Measurements from ENCODE around the gene PIGU.

Gene PIGU

DNA sequence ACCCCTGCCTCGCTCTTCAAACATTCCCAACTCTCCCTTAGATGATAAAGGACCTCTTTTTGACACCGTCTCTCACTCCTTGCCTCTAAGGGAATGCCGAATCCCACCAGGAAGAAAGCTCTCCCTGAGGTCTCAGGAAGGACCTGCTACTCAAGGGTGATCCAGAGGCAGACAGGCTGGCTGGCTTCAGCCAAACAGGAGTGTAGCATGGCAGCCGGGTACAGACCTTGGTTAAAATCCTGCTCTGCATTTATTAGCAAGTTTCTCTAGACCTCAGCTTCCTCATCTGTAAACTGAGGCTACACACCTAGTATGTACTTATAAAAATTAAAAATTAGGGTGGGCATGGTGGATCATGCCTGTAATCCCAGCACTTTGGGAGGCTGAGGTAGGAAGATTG lies 101.1 kb downstream of the PIGU start:
- Histone ChIP-seq H3K27ac (no peak overlapping the region), H3K9me3 (ENCODE audit: low read depth, low read length) (no peaks in the 10 kb centered on the region), H3K36me3 (ENCODE audit: insufficient read depth, low read length) (no peaks in the 10 kb centered on the region; the same call in 1 of the 2 replicates), H3K9ac (ENCODE audit: insufficient read length) (no peak overlapping the region), H3K4me3 (no peak overlapping the region)
- no peak for TF ChIP-seq EZH2 (IDR thresholded peaks at IDR 0.05)
- DNase-seq (ENCODE audit: low read depth, low spot score), result no peak

- no peaks in the 10 kb centered on the region for H3K9me3 ChIP-seq (ENCODE audit: low read depth, low read length)
- no peak for TF ChIP-seq POLR2AphosphoS5 (IDR thresholded peaks at IDR 0.05; ENCODE audit: borderline replicate concordance, low read depth, low read length)
- no peak for TF ChIP-seq FOXP2 (optimal IDR thresholded peaks at IDR 0.05; ENCODE audit: control extremely low read depth, extremely low read length, insufficient read depth)
- TF ChIP-seq EZH2 (IDR thresholded peaks at IDR 0.05), result no peak
- no peak overlapping the region for H3K27ac ChIP-seq
- H3K36me3 ChIP-seq (ENCODE audit: insufficient read depth, low read length), result no peaks in the 10 kb centered on the region; the same call in 1 of the 2 replicates
- DNase-seq (ENCODE audit: low read depth, low spot score), result no peak
- no peak overlapping the region for H3K9ac ChIP-seq (ENCODE audit: insufficient read length)
- H3K4me3 ChIP-seq, result no peak overlapping the region
These were observed 101.6 kb downstream of the PIGU start for GRCh38 chr20:34575271-34575670.

DNA sequence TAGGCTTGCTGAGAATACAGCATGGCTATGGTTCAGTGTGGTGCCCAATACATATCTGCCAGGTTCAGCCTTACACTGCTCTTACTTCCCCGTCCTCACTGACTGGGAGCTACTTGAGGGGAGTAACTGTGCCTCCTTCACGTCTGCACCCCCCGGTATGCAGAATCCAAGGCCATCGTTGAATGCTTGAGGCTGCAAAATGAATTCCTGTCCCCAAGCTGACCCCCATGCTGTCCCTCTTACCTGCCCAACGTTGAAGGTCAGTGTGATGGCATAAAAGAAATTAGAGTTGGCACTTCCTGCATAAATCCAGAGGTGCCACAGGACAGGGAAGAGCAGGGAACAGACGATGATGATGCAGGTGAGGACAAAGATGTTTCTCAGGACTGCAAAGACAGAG lies 102.0 kb downstream of the PIGU start:
- Histone ChIP-seq H3K9me3 (ENCODE audit: low read depth, low read length) (no peaks in the 10 kb centered on the region), H3K36me3 (ENCODE audit: insufficient read depth, low read length) (no peaks in the 10 kb centered on the region; the same call in 1 of the 2 replicates), H3K9ac (ENCODE audit: insufficient read length) (no peak overlapping the region), H3K4me3 (no peak overlapping the region), H3K27ac (no peak overlapping the region)
- TF ChIP-seq POLR2AphosphoS5 (IDR thresholded peaks at IDR 0.05; ENCODE audit: borderline replicate concordance, low read depth, low read length), result no peak
- TF ChIP-seq FOXP2 (optimal IDR thresholded peaks at IDR 0.05; ENCODE audit: control extremely low read depth, extremely low read length, insufficient read depth), result no peak
- no peak for TF ChIP-seq EZH2 (IDR thresholded peaks at IDR 0.05)
- no peak for DNase-seq (ENCODE audit: low read depth, low spot score)

- H3K36me3 ChIP-seq (ENCODE audit: insufficient read depth, low read length), result no peaks in the 10 kb centered on the region; the same call in 1 of the 2 replicates
These were observed 102.5 kb downstream of the PIGU start for GRCh38 chr20:34574426-34574825.

GRCh38 chr20:34573541-34574300 lies 103.2 kb downstream of the PIGU start:
- DNase-seq (ENCODE audit: low read depth, low spot score), result no peak
- no peak overlapping the region for H3K4me3 ChIP-seq
- H3K36me3 ChIP-seq (ENCODE audit: insufficient read depth, low read length), result no peaks in the 10 kb centered on the region; the same call in 1 of the 2 replicates
- no peak overlapping the region for H3K9ac ChIP-seq (ENCODE audit: insufficient read length)
- H3K9me3 ChIP-seq (ENCODE audit: low read depth, low read length), result no peaks in the 10 kb centered on the region
- TF ChIP-seq FOXP2 (optimal IDR thresholded peaks at IDR 0.05; ENCODE audit: control extremely low read depth, extremely low read length, insufficient read depth), result no peak
- TF ChIP-seq EZH2 (IDR thresholded peaks at IDR 0.05), result no peak
- no peak for TF ChIP-seq POLR2AphosphoS5 (IDR thresholded peaks at IDR 0.05; ENCODE audit: borderline replicate concordance, low read depth, low read length)
- no peak overlapping the region for H3K27ac ChIP-seq

More at GRCh38 chr20:34574426-34574825, 102.5 kb downstream of the PIGU start:
- Histone ChIP-seq H3K9me3 (ENCODE audit: low read depth, low read length) (no peaks in the 10 kb centered on the region), H3K4me3 (no peak overlapping the region), H3K27ac (no peak overlapping the region), H3K9ac (ENCODE audit: insufficient read length) (no peak overlapping the region)
- no peak for DNase-seq (ENCODE audit: low read depth, low spot score)
- no peak for TF ChIP-seq POLR2AphosphoS5 (IDR thresholded peaks at IDR 0.05; ENCODE audit: borderline replicate concordance, low read depth, low read length)
- TF ChIP-seq EZH2 (IDR thresholded peaks at IDR 0.05), result no peak
- TF ChIP-seq FOXP2 (optimal IDR thresholded peaks at IDR 0.05; ENCODE audit: control extremely low read depth, extremely low read length, insufficient read depth), result no peak

- H3K27ac ChIP-seq, result no peak overlapping the region
- no peak overlapping the region for H3K9ac ChIP-seq (ENCODE audit: insufficient read length)
- H3K36me3 ChIP-seq (ENCODE audit: insufficient read depth, low read length), result no peaks in the 10 kb centered on the region; the same call in 1 of the 2 replicates
- H3K4me3 ChIP-seq, result no peak overlapping the region
- TF ChIP-seq FOXP2 (optimal IDR thresholded peaks at IDR 0.05; ENCODE audit: control extremely low read depth, extremely low read length, insufficient read depth), result no peak
- no peak for TF ChIP-seq EZH2 (IDR thresholded peaks at IDR 0.05)
- TF ChIP-seq POLR2AphosphoS5 (IDR thresholded peaks at IDR 0.05; ENCODE audit: borderline replicate concordance, low read depth, low read length), result no peak
- no peak for DNase-seq (ENCODE audit: low read depth, low spot score)
- H3K9me3 ChIP-seq (ENCODE audit: low read depth, low read length), result no peaks in the 10 kb centered on the region
These were observed 105.1 kb downstream of the PIGU start for GRCh38 chr20:34571753-34572152.

DNA sequence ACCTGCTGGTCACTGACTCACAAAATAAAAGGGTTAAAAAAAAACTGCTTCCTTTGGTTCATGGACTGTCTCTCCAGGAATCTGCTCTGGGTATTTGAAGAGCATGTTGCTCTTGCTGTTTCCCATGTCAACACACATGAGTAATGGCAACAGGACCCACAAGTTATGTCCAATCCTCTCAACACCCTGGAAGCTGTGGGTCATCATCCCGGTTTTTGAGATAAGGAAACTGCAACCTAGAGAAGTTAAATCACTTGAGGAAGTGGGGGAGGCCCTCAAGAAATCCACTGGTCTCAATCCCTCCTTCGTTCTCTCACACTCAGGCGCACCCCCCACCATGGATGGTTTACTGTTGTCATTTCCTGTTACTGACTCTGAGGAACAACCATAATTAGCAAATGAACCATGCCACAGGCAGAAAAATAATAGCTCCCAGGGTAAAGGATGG lies 106.0 kb downstream of the PIGU start:
- Histone ChIP-seq H3K9me3 (ENCODE audit: low read depth, low read length) (no peaks in the 10 kb centered on the region), H3K9ac (ENCODE audit: insufficient read length) (no peak overlapping the region), H3K36me3 (ENCODE audit: insufficient read depth, low read length) (no peaks in the 10 kb centered on the region; the same call in 1 of the 2 replicates), H3K27ac (no peak overlapping the region; the same call in 1 of the 2 replicates), H3K4me3 (no peak overlapping the region)
- DNase-seq (ENCODE audit: low read depth, low spot score), result no peak
- no peak for TF ChIP-seq POLR2AphosphoS5 (IDR thresholded peaks at IDR 0.05; ENCODE audit: borderline replicate concordance, low read depth, low read length)
- no peak for TF ChIP-seq FOXP2 (optimal IDR thresholded peaks at IDR 0.05; ENCODE audit: control extremely low read depth, extremely low read length, insufficient read depth)
- TF ChIP-seq EZH2 (IDR thresholded peaks at IDR 0.05), result no peak

DNA sequence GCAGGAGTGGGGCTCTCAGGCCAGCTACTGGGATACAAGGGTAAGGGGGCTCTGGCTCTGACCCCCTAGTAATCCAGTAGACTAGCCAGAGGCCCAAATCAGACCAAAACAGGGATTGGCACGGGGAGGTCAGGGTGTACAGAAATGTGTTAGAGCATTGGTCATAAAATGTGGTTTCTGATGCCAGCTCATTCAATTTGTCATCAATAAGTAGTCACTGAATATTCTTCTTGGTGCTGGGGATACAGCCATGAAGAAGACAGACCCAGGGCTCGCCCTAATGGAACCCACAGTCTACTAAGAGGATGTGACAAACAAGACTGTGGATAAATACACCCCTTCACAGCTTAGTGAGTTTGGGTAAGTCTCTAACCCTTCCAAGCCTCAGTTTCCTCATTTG lies 107.3 kb downstream of the PIGU start:
- Histone ChIP-seq H3K27ac (no peak overlapping the region), H3K9ac (ENCODE audit: insufficient read length) (no peak overlapping the region), H3K36me3 (ENCODE audit: insufficient read depth, low read length) (no peaks in the 10 kb centered on the region; the same call in 1 of the 2 replicates), H3K9me3 (ENCODE audit: low read depth, low read length) (no peaks in the 10 kb centered on the region), H3K4me3 (no peak overlapping the region)
- no peak for DNase-seq (ENCODE audit: low read depth, low spot score)
- TF ChIP-seq EZH2 (IDR thresholded peaks at IDR 0.05) (no peak), FOXP2 (optimal IDR thresholded peaks at IDR 0.05; ENCODE audit: control extremely low read depth, extremely low read length, insufficient read depth) (no peak), POLR2AphosphoS5 (IDR thresholded peaks at IDR 0.05; ENCODE audit: borderline replicate concordance, low read depth, low read length) (no peak)
